ENCODE measurements around the gene NR1H4.
"Not testable (repeated sequence)": the region's sequence is repeated elsewhere in the genome, so short reads cannot be mapped to it uniquely, and the experiment has no call there.

The NR1H4 gene

GRCh38 chr12:100473050-100473715, 483 bp upstream of the NR1H4 start:
- no peak for DNase-seq

- DNase-seq: no peak
Measured at GRCh38 chr12:100474617-100475016, 951 bp downstream of the NR1H4 start.

GRCh38 chr12:100476013-100476751, 2.5 kb downstream of the NR1H4 start:
- DNase-seq: no peak

GRCh38 chr12:100481021-100481420, 7.4 kb downstream of the NR1H4 start:
- no peak for DNase-seq

GRCh38 chr12:100484183-100484886, 10.7 kb downstream of the NR1H4 start:
- no peak for DNase-seq

- no peak for DNase-seq
Measured at GRCh38 chr12:100484891-100485471, 11.3 kb downstream of the NR1H4 start.

- no peak for DNase-seq
Measured at GRCh38 chr12:100485983-100486382, 12.3 kb downstream of the NR1H4 start.

GRCh38 chr12:100489251-100489820, 15.7 kb downstream of the NR1H4 start:
- DNase-seq: no peak

GRCh38 chr12:100490056-100490455, 16.4 kb downstream of the NR1H4 start:
- DNase-seq: no peak

- no peak for DNase-seq
Measured at GRCh38 chr12:100491104-100491503, 17.4 kb downstream of the NR1H4 start.

GRCh38 chr12:100493396-100494012, 19.8 kb downstream of the NR1H4 start:
- no peak for DNase-seq

GRCh38 chr12:100494026-100494425, 20.4 kb downstream of the NR1H4 start:
- DNase-seq: no peak

GRCh38 chr12:100494538-100494937, 20.9 kb downstream of the NR1H4 start:
- DNase-seq: no peak

GRCh38 chr12:100497105-100497795, 23.6 kb downstream of the NR1H4 start:
- DNase-seq: no peak

GRCh38 chr12:100498141-100498540, 24.5 kb downstream of the NR1H4 start:
- DNase-seq: no peak

GRCh38 chr12:100499416-100499815, 25.8 kb downstream of the NR1H4 start:
- DNase-seq: no peak

- DNase-seq: not testable (repeated sequence)
Measured at GRCh38 chr12:100502718-100503117, 29.1 kb downstream of the NR1H4 start.

GRCh38 chr12:100503228-100503628, 29.6 kb downstream of the NR1H4 start:
- DNase-seq: no peak

GRCh38 chr12:100504804-100505203, 31.1 kb downstream of the NR1H4 start:
- no peak for DNase-seq

- DNase-seq: no peak
Measured at GRCh38 chr12:100508751-100509150, 35.1 kb downstream of the NR1H4 start.

- DNase-seq: no peak
Measured at GRCh38 chr12:100512692-100513091, 39.0 kb downstream of the NR1H4 start.

GRCh38 chr12:100515968-100516367, 42.3 kb downstream of the NR1H4 start:
- DNase-seq: no peak

Measured in CD4-positive, alpha-beta T cell treated with Interleukin-17A for 4 hours (primary cell).